PC-3 (cell line): ENCODE data around the gene HSF4. TPM values are rescaled to one million over a fixed set of nuclear protein-coding genes. Genes with fewer than 3 reads are reported as not detected.

ENCODE experiments used
- ATAC-seq: fragments of 200-7000 bp; cut with Tn5 transposase; 2 replicates; pipeline ENCODE4 v1.9.1; 2020; ENCODE audit warnings: mild to moderate bottlenecking, moderate library complexity
- BruUV-seq: library from RNA; stranded (reverse); fragments of 400-500 nt; replicated peaks from 2 replicates; lab custom pipeline; 2021; lab: Mats Ljungman, UMichigan
- CTCF ChIA-PET: fragments of 300-600 bp; sonication (Branson Sonifier 250); formaldehyde crosslinking; loops from one replicate; lab custom pipeline; 2022; ENCODE audit warnings: antibody characterized with exemption; lab: Charles Lee
- POLR2A ChIA-PET: fragments of 300-600 bp; sonication (Branson Sonifier 250); formaldehyde crosslinking; loops from one replicate; lab custom pipeline; 2022; ENCODE audit warnings: antibody characterized with exemption; ENCODE audit not compliant: unreplicated experiment; lab: Charles Lee
- DNase-seq: peaks from one replicate; pipeline ENCODE4 v3.0.0-alpha.2; 2015
- H2AFZ ChIP-seq: fragments of 300-600 bp; sonication (generic); 2 replicates; pipeline ENCODE4 v1.6.0; 2016; ENCODE audit warnings: antibody characterized with exemption, low read length
- H3F3A ChIP-seq: fragments of 300-600 bp; sonication (generic); one replicate; pipeline ENCODE4 v1.6.0; 2017; ENCODE audit warnings: antibody characterized with exemption, low read length, control low read depth, mild to moderate bottlenecking; ENCODE audit not compliant: unreplicated experiment
- H3K27ac ChIP-seq: fragments of 300-600 bp; sonication (generic); 2 replicates; pipeline ENCODE4 v1.5.1; 2016; ENCODE audit warnings: mild to moderate bottlenecking, low read length
- H3K27me3 ChIP-seq: fragments of 300-600 bp; sonication (generic); 2 replicates; pipeline ENCODE4 v1.6.1; 2016; ENCODE audit warnings: low read length, mixed read lengths
- H3K36me3 ChIP-seq: fragments of 300-600 bp; sonication (generic); 2 replicates; pipeline ENCODE4 v1.6.1; 2016; ENCODE audit warnings: low read depth, mixed run types, low read length, mixed read lengths
- H3K4me1 ChIP-seq: fragments of 300-600 bp; sonication (generic); 2 replicates; pipeline ENCODE4 v1.5.1; 2016; ENCODE audit warnings: low read length; ENCODE audit not compliant: insufficient read depth
- H3K4me2 ChIP-seq: fragments of 300-600 bp; sonication (generic); 2 replicates; pipeline ENCODE4 v1.6.0; 2016; ENCODE audit warnings: low read length
- H3K4me3 ChIP-seq: fragments of 300-600 bp; sonication (generic); 2 replicates; pipeline ENCODE4 v1.5.1; 2016; ENCODE audit warnings: mild to moderate bottlenecking, low read length, mixed read lengths
- H3K79me2 ChIP-seq: fragments of 300-600 bp; sonication (generic); 2 replicates; pipeline ENCODE4 v1.6.1; 2017; ENCODE audit warnings: low read length, mixed read lengths
- H3K9ac ChIP-seq: fragments of 300-600 bp; sonication (generic); 2 replicates; pipeline ENCODE4 v1.6.0; 2016; ENCODE audit warnings: mild to moderate bottlenecking, low read length
- H3K9me2 ChIP-seq: fragments of 300-600 bp; sonication (generic); replicated peaks from 2 replicates; pipeline ENCODE4 v1.6.1; 2016; ENCODE audit warnings: mixed run types, low read length, mixed read lengths
- H3K9me3 ChIP-seq: fragments of 300-600 bp; sonication (generic); 2 replicates; pipeline ENCODE4 v1.6.1; 2016; ENCODE audit warnings: low read length, mixed read lengths
- H4K20me1 ChIP-seq: fragments of 300-600 bp; sonication (generic); 2 replicates; pipeline ENCODE4 v1.6.1; 2016; ENCODE audit warnings: low read length, mixed read lengths
- EZH2 ChIP-seq: fragments of 300-600 bp; sonication (generic); IDR thresholded peaks from one replicate; pipeline ENCODE4 v1.6.1; 2017; ENCODE audit warnings: antibody characterized with exemption, mild to moderate bottlenecking, low read length; ENCODE audit not compliant: unreplicated experiment
- EZH2phosphoT487 ChIP-seq: fragments of 300-600 bp; sonication (generic); IDR thresholded peaks from 2 replicates; pipeline ENCODE4 v1.6.1; 2018; ENCODE audit warnings: mild to moderate bottlenecking, antibody characterized with exemption, low read length, borderline replicate concordance
- intact Hi-C: fragments of 100-400 bp; cut with micrococcal nuclease; formaldehyde crosslinking; loops from 2 replicates; pipeline ENCODE4 v1.9.0; 2023
- total RNA-seq: library from RNA; depleted of rRNA; stranded (reverse); fragments of >200 nt; gene quantifications from 2 replicates; pipeline ENCODE4 v1.2.3, GENCODE V29; 2014
- TF ChIP-seq, protein P1 (sequence below): fragments of 300-600 bp; sonication (generic); conservative IDR thresholded peaks from 2 replicates; pipeline ENCODE4 v1.5.1; 2017; ENCODE audit warnings: antibody characterized with exemption, low read depth, mild to moderate bottlenecking, low read length

HSF4 gene
- total RNA-seq, 1 experiment from 2014 or later: 20.6 TPM

DNA sequence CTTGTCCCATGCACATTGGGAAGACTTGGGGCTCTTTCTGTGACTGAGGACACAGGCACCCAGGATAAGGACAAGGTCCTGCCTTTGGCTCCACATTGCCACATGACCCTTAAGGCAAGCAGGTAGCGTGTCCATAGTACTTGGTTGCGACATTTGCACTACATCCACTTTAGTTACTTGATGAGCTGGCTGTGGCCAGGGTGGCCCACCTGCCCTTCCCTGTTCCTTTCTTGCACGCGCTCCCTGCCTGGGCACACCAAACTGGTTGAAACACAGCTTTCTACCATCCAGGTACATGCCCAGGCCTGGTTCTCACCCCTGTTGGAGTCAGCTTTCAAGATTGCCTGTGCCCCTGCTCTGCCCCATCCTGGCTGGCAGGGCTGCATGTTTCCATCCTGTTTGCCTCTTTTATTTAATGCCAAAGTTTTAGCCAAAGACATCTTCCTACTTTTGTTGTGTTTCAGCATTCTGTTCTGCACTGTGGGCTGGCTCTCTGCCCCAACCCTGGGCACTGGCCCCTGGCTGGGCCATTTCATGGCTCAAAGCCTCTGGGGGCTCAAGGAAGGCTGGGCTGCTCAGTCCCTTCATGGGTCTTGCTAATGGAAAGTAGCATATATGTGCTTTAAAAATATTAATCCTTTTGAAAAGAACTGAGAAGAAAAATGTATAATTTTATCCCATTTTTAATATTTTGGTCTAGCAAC, 17.0 kb upstream of the HSF4 start:
- Histone ChIP-seq H3K9me3 (no peaks in the 10 kb centered on the region), H3K79me2 (no peaks in the 10 kb centered on the region), H3K4me1 (no peaks in the 10 kb centered on the region), H2AFZ (no peak overlapping the region), H3K9ac (no peak overlapping the region), H3K36me3 (no peaks in the 10 kb centered on the region; the same call in 1 of the 2 replicates), H3K4me2 (no peak overlapping the region), H3K27ac (no peak overlapping the region), H3K9me2 (no peaks in the 10 kb centered on the region), H3K4me3 (no peak overlapping the region), H3K27me3 (no peaks in the 10 kb centered on the region), H3F3A (no peaks in the 10 kb centered on the region), H4K20me1 (no peaks in the 10 kb centered on the region)
- intact Hi-C loops: no loop called here
- TF ChIP-seq EZH2phosphoT487 (no peak), EZH2 (no peak)
- TF ChIP-seq, protein P1, sequence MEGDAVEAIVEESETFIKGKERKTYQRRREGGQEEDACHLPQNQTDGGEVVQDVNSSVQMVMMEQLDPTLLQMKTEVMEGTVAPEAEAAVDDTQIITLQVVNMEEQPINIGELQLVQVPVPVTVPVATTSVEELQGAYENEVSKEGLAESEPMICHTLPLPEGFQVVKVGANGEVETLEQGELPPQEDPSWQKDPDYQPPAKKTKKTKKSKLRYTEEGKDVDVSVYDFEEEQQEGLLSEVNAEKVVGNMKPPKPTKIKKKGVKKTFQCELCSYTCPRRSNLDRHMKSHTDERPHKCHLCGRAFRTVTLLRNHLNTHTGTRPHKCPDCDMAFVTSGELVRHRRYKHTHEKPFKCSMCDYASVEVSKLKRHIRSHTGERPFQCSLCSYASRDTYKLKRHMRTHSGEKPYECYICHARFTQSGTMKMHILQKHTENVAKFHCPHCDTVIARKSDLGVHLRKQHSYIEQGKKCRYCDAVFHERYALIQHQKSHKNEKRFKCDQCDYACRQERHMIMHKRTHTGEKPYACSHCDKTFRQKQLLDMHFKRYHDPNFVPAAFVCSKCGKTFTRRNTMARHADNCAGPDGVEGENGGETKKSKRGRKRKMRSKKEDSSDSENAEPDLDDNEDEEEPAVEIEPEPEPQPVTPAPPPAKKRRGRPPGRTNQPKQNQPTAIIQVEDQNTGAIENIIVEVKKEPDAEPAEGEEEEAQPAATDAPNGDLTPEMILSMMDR: no peak
- CTCF ChIA-PET: no interaction called here
- DNase-seq (no peak), ATAC-seq (no peak)
- BruUV-seq: no TSS peak
- POLR2A ChIA-PET: no interaction called here

GRCh38 chr16:67148221-67148620, 16.3 kb upstream of the HSF4 start:
- H3K4me2 ChIP-seq: no peak overlapping the region
- POLR2A ChIA-PET: no interaction called here
- H3K9me2 ChIP-seq: no peaks in the 10 kb centered on the region
- no peaks in the 10 kb centered on the region for H3K27me3 ChIP-seq
- no peak overlapping the region for H3K9ac ChIP-seq
- H4K20me1 ChIP-seq: no peaks in the 10 kb centered on the region
- no peaks in the 10 kb centered on the region; the same call in 1 of the 2 replicates for H3K36me3 ChIP-seq
- H3F3A ChIP-seq: no peaks in the 10 kb centered on the region
- CTCF ChIA-PET: no interaction called here
- no peak overlapping the region for H3K27ac ChIP-seq
- no peak for DNase-seq
- H2AFZ ChIP-seq: no peak overlapping the region
- H3K4me1 ChIP-seq: no peaks in the 10 kb centered on the region
- BruUV-seq: no TSS peak
- ATAC-seq: no peak
- intact Hi-C loops: no loop called here
- H3K4me3 ChIP-seq: no peak overlapping the region
- TF ChIP-seq, protein P1: no peak
- TF ChIP-seq EZH2phosphoT487: no peak
- TF ChIP-seq EZH2: no peak
- no peaks in the 10 kb centered on the region for H3K9me3 ChIP-seq
- no peaks in the 10 kb centered on the region for H3K79me2 ChIP-seq

GRCh38 chr16:67148656-67149275, 15.8 kb upstream of the HSF4 start:
- no peaks in the 10 kb centered on the region for H3K4me1 ChIP-seq
- H2AFZ ChIP-seq: no peak overlapping the region
- no peaks in the 10 kb centered on the region for H3K79me2 ChIP-seq
- H3K36me3 ChIP-seq: no peaks in the 10 kb centered on the region; the same call in 1 of the 2 replicates
- no peaks in the 10 kb centered on the region for H3K9me3 ChIP-seq
- TF ChIP-seq EZH2: no peak
- TF ChIP-seq, protein P1: no peak
- TF ChIP-seq EZH2phosphoT487: no peak
- BruUV-seq: TSS peak; percentile 26
- ChIA-PET CTCF (no interaction called here), POLR2A (no interaction called here)
- no peak overlapping the region for H3K4me3 ChIP-seq
- no peak overlapping the region for H3K9ac ChIP-seq
- no peak overlapping the region for H3K4me2 ChIP-seq
- no peak overlapping the region for H3K27ac ChIP-seq
- ATAC-seq: no peak
- H3F3A ChIP-seq: no peaks in the 10 kb centered on the region
- intact Hi-C loops: no loop called here
- H4K20me1 ChIP-seq: no peaks in the 10 kb centered on the region
- no peak for DNase-seq
- H3K27me3 ChIP-seq: no peaks in the 10 kb centered on the region
- no peaks in the 10 kb centered on the region for H3K9me2 ChIP-seq
